Measurements from ENCODE around the gene GCC2.
A peak's percentile ranks its signal among the peaks of the same experiment; 100 is the strongest.
"Not testable (repeated sequence)": the region's sequence is repeated elsewhere in the genome, so short reads cannot be mapped to it uniquely, and the experiment has no call there.

The GCC2 gene

GRCh38 chr2:108448678-108449409 is at the start of gene GCC2:
GCC2 (plus strand) TSS chr2:108449206; CDS start chr2:108449275, 69 bp downstream.
- peak; percentile 91 to 94 for DNase-seq (ENCODE audit: low read depth in 2 of 2)

DNA sequence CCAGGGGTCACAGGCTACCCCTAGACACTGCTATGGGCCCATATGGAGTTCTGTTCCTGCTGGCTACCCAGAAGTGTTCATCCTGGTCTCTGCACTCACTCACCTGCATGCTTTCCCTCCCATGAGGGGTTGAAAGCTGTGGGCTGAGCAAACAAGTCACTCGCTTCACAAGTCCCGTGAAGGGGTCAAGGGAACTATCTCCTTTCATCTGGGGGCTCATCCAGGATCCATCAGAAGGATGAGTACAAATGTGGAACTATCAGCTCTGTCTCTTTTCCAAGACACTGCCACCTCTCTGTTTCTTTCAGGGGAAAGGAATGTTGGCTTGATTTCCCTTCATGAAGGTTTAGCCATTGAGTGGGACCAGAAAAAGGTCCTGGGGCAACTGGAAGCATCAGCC is 49.5 kb upstream of the GCC2 start:
- no peak for DNase-seq (ENCODE audit: low read depth in 2 of 2)

- no peak for DNase-seq (ENCODE audit: low read depth in 2 of 2)
Measured at GRCh38 chr2:108401800-108402199, 47.2 kb upstream of the GCC2 start.

GRCh38 chr2:108403494-108403893 is 45.5 kb upstream of the GCC2 start:
- no peak for DNase-seq (ENCODE audit: low read depth in 2 of 2)

DNA sequence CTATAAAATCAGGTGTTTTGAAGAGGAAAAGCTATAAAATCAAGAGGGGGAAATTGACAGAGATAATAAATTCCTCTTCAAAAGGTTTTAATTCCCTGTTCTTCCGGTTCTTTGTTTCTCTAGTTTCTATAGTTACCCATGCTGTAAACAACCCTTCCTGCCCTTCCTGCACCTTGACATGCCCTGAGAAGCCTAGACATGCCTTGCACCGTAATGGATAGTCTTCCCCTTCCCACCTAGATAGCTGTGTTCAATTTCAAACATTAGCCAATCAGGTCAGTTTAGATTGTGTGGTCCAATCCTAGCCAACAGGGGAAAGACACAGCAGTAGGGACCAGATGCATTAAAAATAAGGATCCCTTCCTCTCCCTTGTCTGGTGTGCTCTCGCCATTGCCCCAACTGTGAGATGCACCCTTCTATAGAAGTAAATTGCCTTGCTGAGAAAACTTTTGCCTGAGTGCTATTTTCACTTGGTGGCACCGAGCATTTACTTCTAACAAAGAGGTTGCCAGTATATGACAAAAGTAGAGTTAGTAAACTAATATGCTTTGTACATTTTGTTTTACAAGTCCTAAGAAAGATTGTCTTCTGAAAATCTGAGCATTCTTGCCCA is 44.1 kb upstream of the GCC2 start:
- DNase-seq (ENCODE audit: low read depth in 2 of 2): no peak

- no peak for DNase-seq (ENCODE audit: low read depth in 2 of 2)
Measured at GRCh38 chr2:108407864-108408729, 40.9 kb upstream of the GCC2 start.

DNA sequence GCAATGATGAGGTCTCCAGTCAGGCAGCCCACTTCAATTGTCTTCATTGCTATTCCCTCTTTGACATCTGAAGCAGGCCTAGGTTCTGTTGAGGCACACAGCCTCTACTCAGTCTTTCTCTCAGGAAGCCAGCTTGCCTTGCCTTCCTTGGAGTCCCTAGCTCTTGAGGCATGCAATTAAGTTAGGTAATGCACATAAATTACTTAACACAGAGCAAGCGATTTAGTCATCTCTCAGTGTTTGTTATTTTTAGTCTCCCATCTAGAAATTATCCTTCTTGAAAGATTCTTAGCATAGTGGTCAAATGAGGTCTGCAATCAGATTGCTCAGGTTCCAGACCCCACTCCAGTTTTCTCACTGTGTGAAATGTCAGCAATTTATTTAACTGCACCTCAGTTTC is 39.2 kb upstream of the GCC2 start:
- DNase-seq (ENCODE audit: low read depth in 2 of 2): no peak

DNA sequence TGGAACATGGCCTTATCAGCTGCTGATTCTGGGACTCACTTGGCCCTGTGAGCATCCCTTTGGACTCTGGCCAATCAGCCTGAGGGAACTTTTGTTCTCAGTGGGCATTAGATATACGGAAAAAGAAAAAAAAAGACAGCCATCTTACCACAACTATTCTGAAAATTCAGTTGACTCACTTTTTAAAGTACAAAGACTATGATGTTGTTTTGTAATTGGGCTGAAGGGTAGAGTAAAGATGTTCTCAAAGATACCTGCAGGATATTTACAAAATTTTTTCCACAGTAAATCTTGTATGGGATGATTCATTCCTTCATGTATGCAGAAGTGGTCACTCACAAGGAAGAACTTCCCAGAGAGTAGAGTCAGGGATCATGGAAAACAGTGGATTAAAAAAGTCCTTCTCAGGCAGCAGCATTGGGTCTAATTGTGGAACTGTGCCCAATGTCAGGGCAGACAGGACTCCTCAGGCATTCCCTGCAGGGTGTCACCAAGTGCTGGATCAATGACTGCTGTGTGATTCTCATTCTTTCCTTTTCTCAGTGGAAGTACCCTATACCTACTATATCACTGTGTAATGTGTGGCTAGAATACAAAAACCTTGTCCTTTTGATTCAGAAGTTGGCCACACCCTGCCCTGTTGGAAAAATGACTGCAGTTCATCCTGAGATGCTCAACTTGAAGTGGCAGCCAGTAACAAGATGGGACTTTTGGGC is 35.9 kb upstream of the GCC2 start:
- DNase-seq (ENCODE audit: low read depth in 2 of 2): no peak

DNA sequence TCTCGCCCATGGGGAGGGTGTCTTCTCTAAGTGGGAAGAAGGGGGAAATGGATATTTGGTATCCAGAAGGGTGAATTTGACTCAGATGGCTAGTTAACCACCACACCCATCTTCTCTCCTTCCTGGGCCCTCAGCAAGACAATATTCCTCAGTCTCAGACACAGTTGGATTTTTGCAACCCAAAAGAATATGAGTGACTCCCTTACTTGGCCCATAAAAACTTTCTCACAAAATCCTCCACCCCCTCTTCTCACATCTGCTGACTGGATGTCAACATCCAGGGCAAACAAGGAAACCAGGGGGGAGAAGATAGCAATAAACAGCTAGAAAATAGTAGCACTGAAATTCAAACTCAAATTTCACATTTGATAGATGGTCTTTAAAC is 35.3 kb upstream of the GCC2 start:
- DNase-seq (ENCODE audit: low read depth in 2 of 2): no peak

GRCh38 chr2:108414256-108414876 is 34.6 kb upstream of the GCC2 start:
- DNase-seq (ENCODE audit: low read depth in 2 of 2): no peak

DNA sequence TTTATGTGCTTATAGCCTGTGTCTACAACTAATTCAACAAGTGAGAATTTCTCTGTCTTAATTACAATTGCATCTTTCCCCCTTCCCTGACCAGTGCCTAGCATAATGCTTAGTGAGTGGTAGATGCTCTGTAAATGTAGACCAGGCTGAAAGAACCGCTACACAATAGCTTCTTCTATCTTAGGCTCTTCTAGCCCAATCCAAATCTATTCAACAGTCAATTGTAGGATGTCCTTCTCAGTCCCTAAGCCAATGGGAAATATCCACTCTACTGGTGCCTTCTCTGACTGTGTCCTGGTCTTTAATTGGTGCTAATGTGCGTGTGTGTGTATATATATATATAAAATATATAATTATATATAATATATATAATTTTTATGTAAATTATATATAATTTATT is 34.1 kb upstream of the GCC2 start:
- no peak for DNase-seq (ENCODE audit: low read depth in 2 of 2)

GRCh38 chr2:108417254-108417653 is 31.8 kb upstream of the GCC2 start:
- no peak for DNase-seq (ENCODE audit: low read depth in 2 of 2)

DNA sequence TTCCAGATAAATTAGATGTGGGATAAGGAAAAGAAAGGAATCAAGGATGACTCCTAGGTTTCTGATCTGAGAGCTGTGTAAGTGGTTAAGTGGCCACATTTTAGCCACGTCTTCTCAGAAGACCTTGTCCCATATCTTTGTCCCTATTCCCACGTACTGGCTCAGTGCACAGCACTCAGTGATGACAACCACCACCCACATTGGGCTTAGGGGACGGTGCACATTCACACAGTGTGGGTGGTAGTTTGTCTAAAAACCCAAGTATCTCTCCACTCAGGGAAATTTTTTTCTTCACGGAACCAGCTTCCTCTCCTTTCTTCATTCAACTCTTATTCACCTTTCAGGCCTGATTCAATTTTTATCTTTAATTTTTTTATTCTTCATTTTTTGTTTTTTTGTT is 30.6 kb upstream of the GCC2 start:
- DNase-seq (ENCODE audit: low read depth in 2 of 2): no peak

DNA sequence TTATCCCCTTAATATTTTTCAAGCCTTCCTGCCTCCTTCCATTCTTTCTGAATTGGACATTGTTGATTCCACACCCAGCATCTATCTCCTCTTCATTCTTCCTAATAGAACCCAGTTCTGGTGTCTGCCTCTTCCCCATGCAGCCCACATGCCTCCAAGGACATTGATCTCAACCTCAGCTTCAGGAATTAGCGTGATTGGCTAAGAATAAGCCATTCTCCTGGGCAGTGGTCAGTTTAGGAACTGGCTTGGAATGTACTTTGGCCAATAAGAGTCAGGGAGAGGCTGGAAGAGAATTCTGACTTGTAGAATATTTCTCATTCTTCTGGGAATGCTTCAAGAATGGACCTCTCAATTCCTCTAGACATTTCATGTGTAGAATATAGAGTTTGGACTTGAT is 25.9 kb upstream of the GCC2 start:
- DNase-seq (ENCODE audit: low read depth in 2 of 2): no peak

GRCh38 chr2:108423502-108424251 is 25.3 kb upstream of the GCC2 start:
- no peak for DNase-seq (ENCODE audit: low read depth in 2 of 2)

DNA sequence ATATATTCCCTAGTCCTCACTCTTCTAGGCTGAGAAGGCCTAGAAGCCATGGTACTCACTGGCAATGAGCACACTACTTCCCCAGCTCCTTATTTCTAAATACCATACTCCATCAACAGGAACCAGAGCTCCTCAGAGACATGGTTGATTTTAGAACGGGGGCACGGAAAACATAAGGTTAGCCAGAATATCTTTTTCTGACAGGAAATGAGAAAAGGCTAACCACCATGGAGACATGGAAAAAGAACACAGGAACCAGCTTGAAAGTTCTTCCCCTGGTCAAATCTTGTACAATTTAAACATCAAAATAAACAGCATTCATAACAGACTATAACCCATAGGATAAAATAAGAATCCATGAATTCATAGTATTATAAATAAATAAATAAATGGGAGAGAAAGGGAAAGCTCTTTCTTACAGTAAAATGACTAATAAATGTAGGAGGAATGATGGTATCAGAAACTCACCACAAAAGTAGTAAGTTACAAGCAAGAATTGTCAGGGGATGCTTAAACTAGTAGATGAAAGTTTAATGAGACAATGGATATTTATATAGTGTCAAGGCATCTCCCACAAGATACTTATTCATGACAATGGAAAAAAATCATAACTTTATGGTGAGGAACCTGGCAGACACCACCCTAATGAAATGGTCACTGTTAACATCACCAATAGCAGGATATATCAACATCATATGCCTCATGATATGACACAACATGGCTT is 20.6 kb upstream of the GCC2 start:
- no peak for DNase-seq (ENCODE audit: low read depth in 2 of 2)

DNA sequence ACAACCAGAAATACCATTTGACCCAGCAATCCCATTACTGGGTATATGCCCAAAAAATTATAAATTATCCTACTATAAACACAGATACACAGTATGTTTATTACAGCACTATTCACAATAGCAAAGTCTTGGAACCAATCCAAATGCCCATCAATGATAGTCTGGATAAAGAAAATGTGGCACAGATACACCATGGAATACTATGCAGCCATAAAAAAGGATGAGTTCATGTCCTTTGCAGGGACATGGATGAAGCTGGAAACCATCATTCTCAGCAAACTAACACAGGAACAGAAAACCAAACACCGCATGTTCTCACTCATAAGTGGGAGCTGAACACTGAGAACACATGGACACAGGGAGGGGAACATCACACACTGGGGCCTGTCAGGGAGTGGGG is 13.4 kb upstream of the GCC2 start:
- not testable (repeated sequence) for DNase-seq (ENCODE audit: low read depth in 2 of 2)

- no peak for DNase-seq (ENCODE audit: low read depth in 2 of 2)
Measured at GRCh38 chr2:108436976-108437375, 12.0 kb upstream of the GCC2 start.

DNA sequence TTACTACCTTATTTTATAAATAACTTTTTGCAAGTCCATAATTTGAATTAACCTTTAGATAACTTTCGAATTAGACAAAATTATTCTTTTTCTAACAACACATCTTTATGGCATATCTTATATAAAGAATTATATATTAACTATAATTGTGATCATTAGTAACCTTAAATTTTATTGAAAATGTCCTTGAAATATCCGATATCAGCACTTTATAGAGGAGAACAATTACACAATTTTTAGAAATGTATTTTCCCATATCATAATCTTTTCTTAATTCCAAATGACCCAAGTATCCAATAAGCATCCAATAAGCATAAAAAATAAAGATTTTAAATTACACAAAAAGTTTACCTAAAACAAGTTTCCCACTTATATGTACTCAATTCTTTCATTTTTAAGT is 7.3 kb upstream of the GCC2 start:
- no peak for DNase-seq (ENCODE audit: low read depth in 2 of 2)

Data from activated CD4-positive, alpha-beta T cell treated with anti-CD3 and anti-CD28 coated beads for 24 hours (primary cell).